Measurements from ENCODE around the gene OMP.

- TF ChIP-seq CTCF (IDR thresholded peaks at IDR 0.05; ENCODE audit: insufficient read depth, low read depth, low read length) (no peak), EZH2 (IDR thresholded peaks at IDR 0.05; ENCODE audit: insufficient read depth, low read length) (no peak)
Measured at GRCh38 chr11:77137421-77137820, 34.8 kb downstream of the OMP start.

All from astrocyte (in vitro differentiated cells and primary cell).